ENCODE data around the gene C16orf92.

Gene C16orf92, protein sequence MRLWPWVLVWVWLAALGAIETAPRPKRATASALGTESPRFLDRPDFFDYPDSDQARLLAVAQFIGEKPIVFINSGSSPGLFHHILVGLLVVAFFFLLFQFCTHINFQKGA

DNA sequence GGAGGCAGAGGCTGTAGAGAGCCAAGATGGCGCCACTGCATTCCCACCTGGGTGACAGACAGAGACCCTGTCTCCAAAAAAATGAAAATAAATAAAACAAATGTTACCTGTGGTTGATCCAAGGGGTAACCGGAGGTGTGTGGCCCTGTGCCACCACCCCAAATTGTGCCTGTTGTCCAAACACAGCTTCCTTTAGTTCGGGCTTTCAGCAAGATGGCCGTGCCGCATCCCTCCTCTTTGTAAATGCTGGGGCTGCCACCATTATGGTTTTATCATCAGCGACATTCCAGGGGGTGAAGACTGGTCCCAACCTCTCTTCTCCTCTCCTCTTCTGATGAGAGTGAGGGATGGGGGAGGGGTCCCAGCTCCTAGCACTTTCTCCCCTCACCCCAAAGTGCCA, at the start of gene C16orf92:
Gene C16orf92, plus strand, starts transcription at position 312 of the 400 bp plus-strand sequence. CDS start 143 bp downstream, outside the sequence.
- H3K27me3 ChIP-seq (ENCODE audit: control insufficient read depth in 5 of 5, insufficient read depth in 4 of 5, low read length in 5 of 5): peaks cover 10 to 29% (median 21%) of the 10 kb centered on the region in 5 donors
- H3K4me3 ChIP-seq (ENCODE audit: low read depth in 1 of 5, low read length in 5 of 5): no peak within 1 kb of the TSS
- H3K4me1 ChIP-seq (ENCODE audit: control insufficient read depth in 5 of 5, insufficient read depth in 5 of 5, low read length in 5 of 5): peaks cover 0 to 10% (median 8%) of the 10 kb centered on the region in 5 donors
- no peak within 1 kb of the TSS for H3K27ac ChIP-seq (ENCODE audit: low read depth, low read length)
- no peaks in the 10 kb centered on the region for H3K9me3 ChIP-seq (ENCODE audit: control insufficient read depth in 5 of 5, low read length in 5 of 5)
- no peak within 1 kb of the TSS for H3K9ac ChIP-seq (ENCODE audit: low read length in 5 of 5)
- H3K36me3 ChIP-seq (ENCODE audit: control insufficient read depth in 5 of 5, insufficient read depth in 5 of 5, low read length in 5 of 5): no peaks in the 10 kb centered on the region

DNA sequence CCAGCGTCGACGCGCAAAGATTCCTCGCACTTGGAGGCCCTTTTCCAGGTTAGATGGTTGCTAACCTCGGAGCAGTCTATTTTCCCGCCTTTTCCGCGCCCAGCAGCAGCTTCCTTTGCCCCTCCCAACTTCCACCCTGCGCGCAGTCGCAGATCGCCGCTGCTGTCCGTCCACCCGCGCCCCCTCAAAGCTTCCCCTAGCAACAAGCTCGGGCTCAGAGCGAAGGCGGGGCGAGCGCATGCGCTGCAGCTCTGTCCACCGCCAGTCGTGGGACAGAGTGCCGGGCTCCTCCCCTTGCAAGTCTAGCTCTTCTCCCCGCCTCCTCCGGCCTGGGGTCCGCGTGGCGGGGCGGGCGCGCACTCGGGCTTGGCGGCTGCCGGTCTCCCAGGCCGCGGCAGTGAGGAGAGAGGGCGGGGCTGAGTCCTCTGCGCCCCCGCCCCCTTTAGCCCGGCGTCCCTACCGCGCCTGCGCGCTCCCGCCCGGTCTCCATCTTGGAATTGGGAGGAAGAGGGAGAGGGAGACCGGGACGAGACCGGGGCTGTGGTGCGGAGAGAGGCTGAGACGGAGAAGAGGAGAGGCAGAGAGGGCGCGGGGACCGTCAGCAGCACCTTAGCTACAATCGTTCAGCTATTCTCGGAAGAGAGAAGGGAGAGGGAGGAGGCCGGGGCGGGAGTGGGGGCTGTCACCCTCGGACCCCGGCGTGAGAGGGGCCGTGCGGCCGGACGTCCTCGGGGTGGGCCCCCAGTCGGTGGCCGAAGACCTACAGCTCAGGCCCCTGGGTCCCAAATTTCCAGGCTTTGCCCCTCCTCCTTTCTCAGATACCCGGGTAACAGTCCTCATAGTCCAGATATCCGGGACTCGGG, 49.4 kb upstream of the C16orf92 start, which contains the start of gene TAOK2:
Gene TAOK2, plus strand, starts transcription at position 485 of the 863 bp plus-strand sequence. CDS start 3,905 bp downstream, outside the sequence.
- peaks cover under 1 to 36% (median 22%) of the 10 kb centered on the region in 5 donors for H3K36me3 ChIP-seq (ENCODE audit: control insufficient read depth in 5 of 5, insufficient read depth in 5 of 5, low read length in 5 of 5)
- H3K9ac ChIP-seq (ENCODE audit: low read length in 5 of 5): peak within 1 kb of the TSS; percentile 81 to 93 (median 87)
- peak within 1 kb of the TSS; percentile 69 for H3K27ac ChIP-seq (ENCODE audit: low read depth, low read length)
- H3K9me3 ChIP-seq (ENCODE audit: control insufficient read depth in 5 of 5, low read length in 5 of 5): no peaks in the 10 kb centered on the region
- H3K4me3 ChIP-seq (ENCODE audit: low read depth in 1 of 5, low read length in 5 of 5): peak within 1 kb of the TSS; percentile 86 to 98 (median 90)
- no peaks in the 10 kb centered on the region for H3K27me3 ChIP-seq (ENCODE audit: control insufficient read depth in 5 of 5, insufficient read depth in 4 of 5, low read length in 5 of 5)
- H3K4me1 ChIP-seq (ENCODE audit: control insufficient read depth in 5 of 5, insufficient read depth in 5 of 5, low read length in 5 of 5): peaks cover 12 to 53% (median 39%) of the 10 kb centered on the region in 5 donors

- peaks cover 12 to 62% (median 39%) of the 10 kb centered on the region in 5 donors for H3K4me1 ChIP-seq (ENCODE audit: control insufficient read depth in 5 of 5, insufficient read depth in 5 of 5, low read length in 5 of 5)
- peak overlapping the region; percentile 69 for H3K27ac ChIP-seq (ENCODE audit: low read depth, low read length)
- H3K36me3 ChIP-seq (ENCODE audit: control insufficient read depth in 5 of 5, insufficient read depth in 5 of 5, low read length in 5 of 5): peaks cover 0 to 37% (median 25%) of the 10 kb centered on the region in 5 donors
Measured at GRCh38 chr16:29974291-29975133, 48.5 kb upstream of the C16orf92 start.

GRCh38 chr16:29975134-29975538, 47.9 kb upstream of the C16orf92 start:
- peak overlapping the region; percentile 86 to 98 (median 90) for H3K4me3 ChIP-seq (ENCODE audit: low read depth in 1 of 5, low read length in 5 of 5)

More at GRCh38 chr16:29974291-29975133, 48.5 kb upstream of the C16orf92 start:
- Histone ChIP-seq H3K4me3 (ENCODE audit: low read depth in 1 of 5, low read length in 5 of 5) (peak overlapping the region; percentile 86 to 98 (median 90)), H3K27me3 (ENCODE audit: control insufficient read depth in 5 of 5, insufficient read depth in 4 of 5, low read length in 5 of 5) (no peaks in the 10 kb centered on the region), H3K9me3 (ENCODE audit: control insufficient read depth in 5 of 5, low read length in 5 of 5) (no peaks in the 10 kb centered on the region), H3K9ac (ENCODE audit: low read length in 5 of 5) (peak overlapping the region; percentile 81 to 93 (median 87))

GRCh38 chr16:29975811-29976511, 47.0 kb upstream of the C16orf92 start:
- peak overlapping the region; percentile 21 to 93 (median 87) for H3K9ac ChIP-seq (ENCODE audit: low read length in 5 of 5)
- H3K36me3 ChIP-seq (ENCODE audit: control insufficient read depth in 5 of 5, insufficient read depth in 5 of 5, low read length in 5 of 5): peaks cover 11 to 45% (median 35%) of the 10 kb centered on the region in 5 donors
- H3K9me3 ChIP-seq (ENCODE audit: control insufficient read depth in 5 of 5, low read length in 5 of 5): no peaks in the 10 kb centered on the region
- H3K27ac ChIP-seq (ENCODE audit: low read depth, low read length): peak overlapping the region; percentile 69
- H3K4me1 ChIP-seq (ENCODE audit: control insufficient read depth in 5 of 5, insufficient read depth in 5 of 5, low read length in 5 of 5): peaks cover 15 to 71% (median 39%) of the 10 kb centered on the region in 5 donors
- H3K4me3 ChIP-seq (ENCODE audit: low read depth in 1 of 5, low read length in 5 of 5): peak overlapping the region; percentile 39 to 98 (median 87)
- no peaks in the 10 kb centered on the region for H3K27me3 ChIP-seq (ENCODE audit: control insufficient read depth in 5 of 5, insufficient read depth in 4 of 5, low read length in 5 of 5)

More at GRCh38 chr16:29975134-29975538, 47.9 kb upstream of the C16orf92 start:
- Histone ChIP-seq H3K36me3 (ENCODE audit: control insufficient read depth in 5 of 5, insufficient read depth in 5 of 5, low read length in 5 of 5) (peaks cover 5 to 37% (median 28%) of the 10 kb centered on the region in 5 donors), H3K9ac (ENCODE audit: low read length in 5 of 5) (peak overlapping the region; percentile 81 to 93 (median 87)), H3K9me3 (ENCODE audit: control insufficient read depth in 5 of 5, low read length in 5 of 5) (no peaks in the 10 kb centered on the region), H3K27ac (ENCODE audit: low read depth, low read length) (peak overlapping the region; percentile 69), H3K27me3 (ENCODE audit: control insufficient read depth in 5 of 5, insufficient read depth in 4 of 5, low read length in 5 of 5) (no peaks in the 10 kb centered on the region), H3K4me1 (ENCODE audit: control insufficient read depth in 5 of 5, insufficient read depth in 5 of 5, low read length in 5 of 5) (peaks cover 14 to 69% (median 39%) of the 10 kb centered on the region in 5 donors)

DNA sequence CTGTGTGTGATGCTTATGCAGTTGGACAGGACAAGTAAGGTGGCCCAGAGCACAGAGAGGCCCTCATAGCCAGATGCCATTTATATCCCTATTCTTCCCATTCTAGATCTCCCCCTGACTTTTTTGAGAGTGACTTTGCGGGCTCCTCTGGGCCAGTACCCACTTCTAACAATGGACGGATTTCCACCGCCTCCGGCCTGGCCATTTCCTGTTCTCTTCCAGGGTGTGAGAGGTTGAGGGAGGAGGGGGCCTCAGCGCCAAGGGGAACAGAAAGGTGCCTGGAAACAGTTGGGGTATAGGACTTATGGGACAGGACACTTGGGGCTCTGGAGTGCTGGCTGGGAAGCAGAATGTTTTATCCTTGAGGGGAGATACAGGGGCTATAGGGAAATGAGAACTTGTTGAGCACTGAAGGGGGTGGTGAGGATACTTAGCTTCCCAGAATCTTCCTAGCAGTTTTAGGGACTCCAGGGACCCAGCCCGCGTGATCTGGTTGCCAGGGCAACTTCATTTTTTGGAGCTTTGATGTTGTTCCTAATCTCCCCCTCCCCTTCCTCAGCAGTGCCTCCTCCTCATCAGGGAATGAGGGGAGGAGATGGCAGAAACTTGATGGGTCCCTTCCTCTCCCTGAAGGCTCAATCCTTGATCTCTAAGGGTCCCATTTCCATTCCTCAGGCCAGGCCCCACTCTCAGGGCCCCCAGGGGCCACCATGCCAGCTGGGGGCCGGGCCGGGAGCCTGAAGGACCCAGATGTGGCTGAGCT, 45.8 kb upstream of the C16orf92 start:
- H3K9ac ChIP-seq (ENCODE audit: low read length in 5 of 5): peak overlapping the region; percentile 3 to 87 (median 41)
- H3K4me1 ChIP-seq (ENCODE audit: control insufficient read depth in 5 of 5, insufficient read depth in 5 of 5, low read length in 5 of 5): peaks cover 17 to 83% (median 39%) of the 10 kb centered on the region in 5 donors
- H3K27me3 ChIP-seq (ENCODE audit: control insufficient read depth in 5 of 5, insufficient read depth in 4 of 5, low read length in 5 of 5): no peaks in the 10 kb centered on the region
- H3K4me3 ChIP-seq (ENCODE audit: low read depth in 1 of 5, low read length in 5 of 5): peak overlapping the region in 4 of 5 donors; percentile 86 to 98 (median 88)
- H3K9me3 ChIP-seq (ENCODE audit: control insufficient read depth in 5 of 5, low read length in 5 of 5): no peaks in the 10 kb centered on the region
- peak overlapping the region; percentile 71 for H3K27ac ChIP-seq (ENCODE audit: low read depth, low read length)
- H3K36me3 ChIP-seq (ENCODE audit: control insufficient read depth in 5 of 5, insufficient read depth in 5 of 5, low read length in 5 of 5): peaks cover 15 to 53% (median 45%) of the 10 kb centered on the region in 5 donors

DNA sequence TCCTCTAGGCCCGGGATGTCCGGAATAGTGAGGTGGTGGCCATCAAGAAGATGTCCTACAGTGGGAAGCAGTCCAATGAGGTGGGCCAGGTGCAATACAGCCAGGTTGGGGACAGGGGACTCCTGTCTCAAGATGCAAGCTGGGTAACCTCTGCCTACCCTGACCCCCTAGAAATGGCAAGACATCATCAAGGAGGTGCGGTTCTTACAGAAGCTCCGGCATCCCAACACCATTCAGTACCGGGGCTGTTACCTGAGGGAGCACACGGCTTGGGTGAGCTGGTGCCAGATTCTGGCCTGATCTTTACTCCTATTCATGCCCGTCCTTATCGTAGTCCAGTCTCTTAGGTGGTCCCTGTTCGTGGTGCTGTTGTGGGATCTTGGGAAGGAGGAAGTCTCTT, 44.9 kb upstream of the C16orf92 start:
- peaks cover 15 to 57% (median 53%) of the 10 kb centered on the region in 5 donors for H3K36me3 ChIP-seq (ENCODE audit: control insufficient read depth in 5 of 5, insufficient read depth in 5 of 5, low read length in 5 of 5)
- H3K27me3 ChIP-seq (ENCODE audit: control insufficient read depth in 5 of 5, insufficient read depth in 4 of 5, low read length in 5 of 5): no peaks in the 10 kb centered on the region
- H3K9me3 ChIP-seq (ENCODE audit: control insufficient read depth in 5 of 5, low read length in 5 of 5): no peaks in the 10 kb centered on the region
- H3K4me1 ChIP-seq (ENCODE audit: control insufficient read depth in 5 of 5, insufficient read depth in 5 of 5, low read length in 5 of 5): peaks cover 17 to 88% (median 38%) of the 10 kb centered on the region in 5 donors
- H3K4me3 ChIP-seq (ENCODE audit: low read depth in 1 of 5, low read length in 5 of 5): peak overlapping the region in 4 of 5 donors; percentile 7 to 98 (median 88)
- H3K9ac ChIP-seq (ENCODE audit: low read length in 5 of 5): peak overlapping the region in 1 of 5 donors; percentile 86
- H3K27ac ChIP-seq (ENCODE audit: low read depth, low read length): peak overlapping the region; percentile 71

DNA sequence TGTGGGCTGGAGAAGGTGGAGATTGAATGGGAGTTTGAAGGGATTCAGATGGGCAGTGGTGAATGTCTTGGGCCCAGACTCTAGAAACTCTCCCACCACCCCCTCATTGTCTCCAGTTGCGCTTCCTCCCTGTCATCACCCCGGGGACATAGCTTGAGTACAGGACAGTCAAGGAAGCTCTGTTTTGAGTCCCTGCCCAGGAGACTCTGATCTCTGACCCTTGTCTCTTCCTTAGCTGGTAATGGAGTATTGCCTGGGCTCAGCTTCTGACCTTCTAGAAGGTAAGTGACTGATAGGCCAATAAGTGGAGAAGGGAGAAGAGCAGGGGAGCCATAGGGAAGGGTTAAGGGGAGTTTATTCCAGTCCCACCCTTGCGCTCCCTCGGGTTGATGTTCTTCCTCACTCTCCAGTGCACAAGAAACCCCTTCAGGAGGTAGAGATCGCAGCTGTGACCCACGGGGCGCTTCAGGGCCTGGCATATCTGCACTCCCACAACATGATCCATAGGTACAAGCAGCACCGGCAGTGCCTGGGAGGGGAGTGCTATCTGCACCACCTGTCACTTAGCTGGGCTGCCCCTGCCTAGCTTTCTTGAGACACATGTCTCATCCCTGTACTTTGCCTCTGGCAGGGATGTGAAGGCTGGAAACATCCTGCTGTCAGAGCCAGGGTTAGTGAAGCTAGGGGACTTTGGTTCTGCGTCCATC, 44.3 kb upstream of the C16orf92 start:
- Histone ChIP-seq H3K4me1 (ENCODE audit: control insufficient read depth in 5 of 5, insufficient read depth in 5 of 5, low read length in 5 of 5) (peaks cover 17 to 85% (median 35%) of the 10 kb centered on the region in 5 donors), H3K36me3 (ENCODE audit: control insufficient read depth in 5 of 5, insufficient read depth in 5 of 5, low read length in 5 of 5) (peaks cover 15 to 64% (median 59%) of the 10 kb centered on the region in 5 donors), H3K9ac (ENCODE audit: low read length in 5 of 5) (peak overlapping the region in 3 of 5 donors; percentile 10 to 86 (median 14)), H3K4me3 (ENCODE audit: low read depth in 1 of 5, low read length in 5 of 5) (peak overlapping the region in 4 of 5 donors; percentile 7 to 98 (median 88)), H3K9me3 (ENCODE audit: control insufficient read depth in 5 of 5, low read length in 5 of 5) (no peaks in the 10 kb centered on the region), H3K27me3 (ENCODE audit: control insufficient read depth in 5 of 5, insufficient read depth in 4 of 5, low read length in 5 of 5) (no peaks in the 10 kb centered on the region), H3K27ac (ENCODE audit: low read depth, low read length) (peak overlapping the region; percentile 71)

All from subcutaneous abdominal adipose tissue (tissue), 5 donors.